Activated T-cell treated with anti-CD3 and anti-CD28 coated beads for 48 hours (primary cell): ENCODE data around the gene CDH7.

Experiments used
- DNase-seq: peaks from one replicate; pipeline ENCODE4 v3.0.0-alpha.2; 2020; ENCODE audit warnings: low read depth

The CDH7 gene

GRCh38 chr18:65768120-65768778 lies 17.4 kb downstream of the CDH7 start:
- no peak for DNase-seq

- DNase-seq: no peak
Observed at GRCh38 chr18:65769652-65770051, 18.8 kb downstream of the CDH7 start.

GRCh38 chr18:65786474-65786873 lies 35.7 kb downstream of the CDH7 start:
- no peak for DNase-seq

- no peak for DNase-seq
Observed at GRCh38 chr18:65788373-65788772, 37.6 kb downstream of the CDH7 start.

GRCh38 chr18:65790604-65791003 lies 39.8 kb downstream of the CDH7 start:
- DNase-seq: no peak

GRCh38 chr18:65791719-65792118 lies 40.9 kb downstream of the CDH7 start:
- no peak for DNase-seq

GRCh38 chr18:65792456-65793074 lies 41.8 kb downstream of the CDH7 start:
- DNase-seq: no peak

GRCh38 chr18:65808759-65809158 lies 57.9 kb downstream of the CDH7 start:
- no peak for DNase-seq

- no peak for DNase-seq
Observed at GRCh38 chr18:65811307-65811706, 60.5 kb downstream of the CDH7 start.

GRCh38 chr18:65815506-65815905 lies 64.7 kb downstream of the CDH7 start:
- no peak for DNase-seq

- no peak for DNase-seq
Observed at GRCh38 chr18:65817178-65817577, 66.4 kb downstream of the CDH7 start.

GRCh38 chr18:65821911-65822310 lies 71.1 kb downstream of the CDH7 start:
- no peak for DNase-seq

GRCh38 chr18:65822826-65823225 lies 72.0 kb downstream of the CDH7 start:
- no peak for DNase-seq

- DNase-seq: no peak
Observed at GRCh38 chr18:65827444-65827843, 76.6 kb downstream of the CDH7 start.

- DNase-seq: no peak
Observed at GRCh38 chr18:65835881-65836280, 85.1 kb downstream of the CDH7 start.

GRCh38 chr18:65846107-65846506 lies 95.3 kb downstream of the CDH7 start:
- no peak for DNase-seq

GRCh38 chr18:65852273-65852672 lies 101.5 kb downstream of the CDH7 start:
- DNase-seq: no peak

- no peak for DNase-seq
Observed at GRCh38 chr18:65859075-65859474, 108.3 kb downstream of the CDH7 start.

- DNase-seq: no peak
Observed at GRCh38 chr18:65869527-65869926, 118.7 kb downstream of the CDH7 start.

- no peak for DNase-seq
Observed at GRCh38 chr18:65876310-65876709, 125.5 kb downstream of the CDH7 start.

- no peak for DNase-seq
Observed at GRCh38 chr18:65897292-65897691, 146.5 kb downstream of the CDH7 start.

GRCh38 chr18:65901522-65901921 lies 150.7 kb downstream of the CDH7 start:
- no peak for DNase-seq

- DNase-seq: no peak
Observed at GRCh38 chr18:65906621-65907034, 155.8 kb downstream of the CDH7 start.

- no peak for DNase-seq
Observed at GRCh38 chr18:65907281-65907680, 156.5 kb downstream of the CDH7 start.
